Sciatic nerve (tissue), 2 donors: ENCODE measurements around the gene GINS2. TPM values are rescaled to one million over a fixed set of nuclear protein-coding genes. Genes with fewer than 3 reads are reported as not detected.

ENCODE experiments used
- ATAC-seq: fragments of 200-7000 bp; cut with Tn5 transposase; one replicate; pipeline ENCODE4 v1.9.1; 2020; ENCODE audit warnings: mild to moderate bottlenecking, moderate library complexity
- DNase-seq: peaks from one replicate; pipeline ENCODE4 v3.0.0-alpha.2; 2020; ENCODE audit warnings: low spot score
- intact Hi-C: fragments of 100-400 bp; cut with DNase I; formaldehyde crosslinking; loops from one replicate; pipeline ENCODE4 v1.14.2; 2022
- total RNA-seq: library from RNA; stranded (reverse); fragmentation: NEBNext Ultra II Directional; extraction: Animal tissue kit (Norgen Biotek cat#: 25700); gene quantifications from one replicate; pipeline ENCODE4 v1.2.1, GENCODE V29; 2021
- donor health status: DM: no; HTN: no; CAD: no.
- donor health status: DM: no; HTN: no; CAD: no.

GINS2 gene
- total RNA-seq, 1 donor from 2014 or later: 1.3 TPM

- no peak for DNase-seq
- no peak for ATAC-seq
- intact Hi-C loops: no loop called here
These were observed 8.7 kb upstream of the GINS2 start for GRCh38 chr16:85697431-85697830.

- no peak for DNase-seq
- no peak for ATAC-seq
- intact Hi-C loops: no loop called here
These were observed 8.0 kb upstream of the GINS2 start for GRCh38 chr16:85696781-85697180.

- ATAC-seq (no peak), DNase-seq (no peak)
- intact Hi-C loops: no loop called here
These were observed 6.7 kb upstream of the GINS2 start for GRCh38 chr16:85695196-85696128.

GRCh38 chr16:85690469-85691064 lies 1.8 kb upstream of the GINS2 start:
- no peak for DNase-seq
- intact Hi-C loops: no loop called here
- no peak for ATAC-seq

- ATAC-seq (no peak), DNase-seq (no peak)
- intact Hi-C loops: no loop called here
These were observed 1.2 kb upstream of the GINS2 start for GRCh38 chr16:85689950-85690320.

GRCh38 chr16:85689285-85689949 lies 663 bp upstream of the GINS2 start:
- no peak for ATAC-seq
- intact Hi-C loops: no loop called here

GRCh38 chr16:85687651-85688471 lies 893 bp downstream of the GINS2 start:
- intact Hi-C loops: no loop called here
- DNase-seq: no peak
- ATAC-seq: no peak

More at GRCh38 chr16:85689285-85689949, 663 bp upstream of the GINS2 start:
- DNase-seq: no peak

GRCh38 chr16:85686912-85687591 lies 1.7 kb downstream of the GINS2 start:
- no peak for ATAC-seq
- no peak for DNase-seq
- intact Hi-C loops: no loop called here

GRCh38 chr16:85685251-85685650 lies 3.5 kb downstream of the GINS2 start:
- intact Hi-C loops: no loop called here
- no peak for DNase-seq
- no peak for ATAC-seq

- intact Hi-C loops: no loop called here
- ATAC-seq: no peak
- no peak for DNase-seq
These were observed 5.4 kb downstream of the GINS2 start for GRCh38 chr16:85683363-85683762.

- no peak for ATAC-seq
- DNase-seq: no peak
- intact Hi-C loops: no loop called here
These were observed 6.2 kb downstream of the GINS2 start for GRCh38 chr16:85682516-85682915.

- ATAC-seq (no peak), DNase-seq (no peak)
- intact Hi-C loops: no loop called here
These were observed 7.5 kb downstream of the GINS2 start for GRCh38 chr16:85681255-85681654.

- intact Hi-C loops: no loop called here
- no peak for DNase-seq
- ATAC-seq: no peak
These were observed 8.3 kb downstream of the GINS2 start for GRCh38 chr16:85680352-85680944.

GRCh38 chr16:85679870-85680269 lies 8.9 kb downstream of the GINS2 start:
- DNase-seq (no peak), ATAC-seq (no peak)
- intact Hi-C loops: no loop called here

- intact Hi-C loops: no loop called here
- ATAC-seq: no peak
- DNase-seq: no peak
These were observed 9.9 kb downstream of the GINS2 start for GRCh38 chr16:85678821-85679220.

- ATAC-seq: no peak
- intact Hi-C loops: no loop called here
- no peak for DNase-seq
These were observed 10.7 kb downstream of the GINS2 start for GRCh38 chr16:85678016-85678415.

GRCh38 chr16:85677383-85677967 lies 11.3 kb downstream of the GINS2 start:
- ATAC-seq: no peak
- no peak for DNase-seq
- intact Hi-C loops: no loop called here

- DNase-seq: no peak
- ATAC-seq: no peak
- intact Hi-C loops: no loop called here
These were observed 12.3 kb downstream of the GINS2 start for GRCh38 chr16:85676466-85676865.
